Hypothalamus (tissue), 51 donors: ENCODE results near the gene CSTF2T.
"Not testable (repeated sequence)": the region's sequence is repeated elsewhere in the genome, so short reads cannot be mapped to it uniquely, and the experiment has no call there.

Experiments
- DNase-seq, 51 donors: peaks; one replicate each; lab custom pipeline; 2025; lab: John Stamatoyannopoulos, UW

The CSTF2T gene

DNA sequence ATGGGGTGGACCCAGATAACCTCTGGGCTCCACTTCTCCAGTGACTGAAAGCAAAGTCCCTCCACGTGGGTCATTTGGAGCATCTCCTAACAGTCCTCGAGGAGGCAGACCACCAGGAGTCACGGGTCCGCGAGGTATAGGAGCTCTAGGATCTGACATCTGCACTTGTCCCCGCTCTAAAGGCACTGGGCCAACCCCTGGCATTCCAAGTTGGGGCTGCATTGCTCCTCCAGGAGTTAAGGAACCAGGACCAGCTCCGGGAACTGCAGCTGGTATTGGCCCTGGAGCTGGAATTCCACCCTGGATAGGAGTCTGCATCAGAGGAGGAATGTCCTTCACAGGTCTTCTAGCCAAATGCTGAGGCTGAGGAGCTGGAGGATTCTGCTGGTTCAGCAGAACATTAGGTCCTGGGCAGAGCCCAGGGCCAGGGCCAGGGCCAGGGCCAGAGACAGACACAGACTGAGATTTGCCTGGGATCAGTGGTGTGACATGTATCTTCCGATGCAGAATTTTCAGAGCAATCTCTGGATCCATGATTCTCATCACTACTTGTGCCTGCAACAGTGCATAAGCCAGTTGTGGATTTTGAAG is 827 bp downstream of the CSTF2T start:
- DNase-seq, result peak in 1 of 51 donors; percentile 2

DNA sequence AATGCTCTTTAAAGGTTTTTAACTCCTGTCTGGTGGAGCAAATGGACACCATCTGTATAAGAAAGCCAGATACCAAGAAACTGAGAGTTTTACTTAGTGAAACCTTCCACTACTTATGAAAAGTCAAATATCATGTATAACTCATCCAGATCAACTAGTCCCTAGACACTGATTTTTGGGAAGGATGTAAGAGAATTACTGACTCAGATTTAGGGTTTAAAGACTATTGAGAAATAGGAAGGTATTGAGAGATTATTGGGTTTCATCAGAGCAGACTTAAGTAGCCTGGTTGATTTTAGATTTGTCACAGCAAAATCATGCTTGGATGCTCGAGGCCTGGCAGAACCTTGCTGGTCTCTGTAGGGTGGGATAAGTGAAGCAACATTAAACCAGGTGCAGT is 3.1 kb downstream of the CSTF2T start:
- DNase-seq, result no peak

DNA sequence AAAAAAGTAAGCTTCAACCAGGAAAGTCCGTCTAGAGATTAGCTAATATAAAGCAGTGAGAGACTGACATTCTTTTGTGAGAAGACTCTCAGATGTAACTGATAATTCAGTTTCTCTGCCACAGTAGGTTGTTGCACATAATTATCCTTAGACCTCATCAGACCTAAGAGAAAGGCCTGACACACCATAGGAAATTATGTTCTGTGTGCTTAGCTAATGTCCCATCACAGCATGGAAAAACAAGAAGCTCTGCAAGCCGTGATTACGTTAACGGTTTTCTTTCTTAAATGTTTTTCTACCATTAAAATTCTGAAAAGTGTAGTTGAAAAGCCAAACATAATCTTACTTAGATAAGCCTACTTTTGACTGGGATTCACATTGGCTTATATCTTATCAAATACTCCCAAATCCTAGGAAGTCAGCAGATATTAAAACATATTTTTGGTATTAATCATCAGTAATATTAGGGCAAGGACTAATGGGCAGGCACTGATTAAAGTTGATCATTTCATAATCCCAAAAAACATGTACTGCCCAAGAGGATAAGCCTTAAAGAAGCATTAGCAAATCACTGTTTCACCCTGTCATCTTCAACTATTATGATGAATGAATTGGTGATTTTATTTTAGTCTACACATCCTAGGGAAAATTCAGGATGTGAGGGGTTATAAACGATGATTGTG is 5.2 kb downstream of the CSTF2T start:
- DNase-seq, result no peak

DNA sequence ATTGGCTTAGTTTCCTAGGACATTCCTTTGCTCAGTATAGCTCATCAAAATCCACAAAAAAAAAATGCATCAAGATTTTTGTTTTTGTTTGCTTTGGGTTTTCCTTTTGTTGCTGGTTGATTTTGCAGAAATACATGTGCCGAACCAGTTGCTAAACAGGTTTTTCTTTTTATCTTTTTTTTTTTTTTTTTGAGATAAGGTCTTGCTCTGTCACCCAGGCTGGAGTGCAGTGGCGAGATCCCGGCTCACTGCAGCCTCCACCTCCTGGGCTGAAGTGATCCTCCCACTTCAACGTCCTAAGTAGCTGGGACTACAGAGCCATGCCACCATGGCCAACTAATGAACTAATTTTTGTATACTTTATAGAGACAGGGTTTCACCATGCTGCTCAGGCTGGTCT is 8.3 kb downstream of the CSTF2T start:
- DNase-seq, result no peak

DNA sequence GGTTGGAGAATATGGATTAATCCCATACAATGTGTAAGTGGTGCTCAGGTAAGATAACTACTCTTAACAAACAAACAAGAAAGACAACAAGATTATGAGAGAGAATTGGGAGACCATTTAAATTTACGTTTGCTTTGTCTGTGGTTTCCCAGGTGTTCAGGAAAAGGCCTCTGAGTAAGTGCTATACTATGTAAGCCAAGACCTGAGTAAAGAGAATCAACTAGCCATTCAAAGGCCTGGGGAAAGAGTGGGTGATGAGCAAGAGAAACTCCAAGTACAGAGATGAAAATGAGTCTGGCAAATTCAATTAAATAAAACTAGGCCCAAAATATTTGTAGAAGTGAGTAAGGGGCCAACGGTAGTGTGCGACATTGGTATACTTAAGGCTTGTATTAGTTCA is 9.9 kb downstream of the CSTF2T start:
- no peak for DNase-seq

DNA sequence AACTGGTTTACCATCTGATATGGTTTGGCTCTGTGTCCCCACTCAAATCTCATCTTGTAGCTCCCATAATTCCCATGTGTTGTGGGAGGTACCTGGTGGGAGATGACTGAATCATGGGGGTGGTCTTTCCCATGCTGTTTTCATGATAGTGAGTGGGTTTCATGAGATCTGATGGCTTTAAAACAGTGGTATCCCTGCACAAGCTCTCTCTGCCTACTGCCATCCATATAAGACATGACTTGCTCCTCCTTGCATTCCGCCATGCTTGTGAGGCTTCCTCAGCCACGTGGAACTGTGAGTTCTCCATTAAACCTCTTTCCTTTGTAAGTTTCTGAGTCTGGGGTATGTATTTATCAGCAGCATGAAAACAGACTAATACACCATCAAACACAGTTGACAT is 10.6 kb downstream of the CSTF2T start:
- DNase-seq, result not testable (repeated sequence)

DNA sequence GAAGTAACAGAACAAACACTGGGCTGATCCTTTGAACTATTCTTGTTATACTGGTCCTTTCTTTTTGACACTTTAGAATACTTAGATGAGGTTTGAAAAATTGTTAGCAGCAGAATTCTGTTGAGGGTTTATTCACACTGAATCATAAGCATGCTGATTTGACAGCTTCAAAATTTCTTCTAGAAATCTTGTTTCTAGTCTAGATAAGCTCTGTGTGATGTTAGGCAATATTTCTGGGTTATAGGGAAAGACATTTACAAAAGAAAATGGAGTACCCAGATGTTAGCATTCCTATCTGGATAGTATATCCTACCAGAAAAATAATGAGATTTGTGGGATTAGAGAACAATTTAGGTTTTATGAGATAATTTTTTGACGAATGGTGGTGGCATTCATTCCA is 12.1 kb downstream of the CSTF2T start:
- no peak for DNase-seq

DNA sequence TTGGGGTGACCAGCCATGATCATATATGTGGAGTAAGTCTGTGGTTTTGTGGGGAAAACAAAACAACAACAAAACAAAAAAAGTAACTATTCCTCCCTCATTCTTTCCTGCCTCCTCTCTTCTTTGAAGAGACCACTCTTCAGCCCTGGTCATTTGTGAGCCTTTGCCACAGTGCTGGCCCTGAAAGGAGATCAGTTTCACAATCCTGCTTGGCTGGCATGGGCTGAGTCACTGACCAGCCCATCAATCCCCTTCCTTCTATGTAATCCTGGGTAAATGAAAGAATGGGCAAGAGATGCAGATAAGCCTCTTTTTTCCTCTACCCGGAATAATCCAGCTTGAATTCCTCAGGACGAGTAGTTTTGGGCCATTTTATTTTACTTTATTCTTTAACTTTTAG is 13.6 kb downstream of the CSTF2T start:
- no peak for DNase-seq

DNA sequence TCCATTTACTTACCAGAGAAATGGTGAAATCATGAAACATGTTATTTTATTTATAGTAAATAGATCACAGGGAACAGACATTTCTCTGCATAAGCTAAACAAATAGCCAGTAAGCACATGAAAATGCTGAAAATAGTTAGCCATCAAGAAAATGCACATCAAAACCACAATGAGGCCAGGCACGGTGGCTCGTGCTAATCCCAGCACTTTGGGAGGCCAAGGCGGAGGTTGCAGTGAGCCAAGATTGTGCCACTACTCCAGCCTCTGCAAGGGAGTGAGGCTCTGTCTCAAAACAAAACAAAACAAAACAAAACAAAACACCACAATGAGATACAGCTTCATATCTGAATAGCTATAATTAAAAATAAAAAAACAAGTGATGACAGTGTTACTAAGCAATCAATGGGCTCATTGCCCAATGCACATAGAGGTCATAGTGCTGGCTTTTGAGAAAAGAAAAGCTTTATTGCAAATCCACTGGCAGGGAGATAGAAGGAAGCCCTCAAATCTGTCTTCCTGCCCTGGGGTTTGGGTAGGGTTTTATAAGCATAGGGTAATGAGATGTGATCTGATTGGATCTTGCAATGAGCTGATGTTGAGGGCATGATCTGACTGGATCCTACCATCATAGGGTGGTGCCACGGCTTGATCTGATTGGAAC is 16.2 kb downstream of the CSTF2T start:
- no peak for DNase-seq

DNA sequence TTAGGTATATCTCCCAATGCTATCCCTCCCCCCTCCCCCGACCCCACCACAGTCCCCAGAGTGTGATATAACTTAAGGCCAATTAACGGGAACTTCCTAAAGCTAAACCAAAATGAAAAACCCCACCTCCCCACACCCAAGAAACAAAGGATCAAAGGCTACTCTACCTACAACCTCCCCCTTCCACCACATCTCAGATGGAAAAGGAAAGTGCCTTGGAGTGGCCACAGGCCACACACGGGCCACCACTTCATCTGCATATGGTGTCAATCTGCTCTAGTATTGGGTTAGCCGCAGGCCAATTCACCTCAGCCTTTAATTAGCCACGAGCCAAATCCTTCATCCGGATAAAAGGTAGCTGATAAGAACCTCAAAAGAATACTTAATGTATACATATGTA is 19.6 kb downstream of the CSTF2T start:
- DNase-seq, result no peak

DNA sequence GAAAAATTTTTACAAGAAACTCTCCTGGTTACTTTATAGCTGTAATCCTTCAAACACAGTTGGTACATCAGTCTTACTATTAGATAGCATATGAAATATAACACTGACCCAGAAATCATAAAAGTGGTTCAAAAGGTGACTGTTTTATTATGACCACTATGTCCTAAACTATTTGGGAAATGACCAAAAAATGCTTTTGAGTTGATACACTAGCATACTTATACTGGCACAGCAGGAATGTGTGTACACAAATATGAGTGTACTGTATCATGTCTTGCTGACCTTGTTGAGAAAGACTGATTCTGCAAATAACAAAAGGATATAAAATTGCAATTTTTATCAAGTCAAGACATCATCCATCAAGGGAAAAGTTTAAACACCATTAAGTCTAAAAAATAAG is 24.3 kb downstream of the CSTF2T start:
- DNase-seq, result no peak

DNA sequence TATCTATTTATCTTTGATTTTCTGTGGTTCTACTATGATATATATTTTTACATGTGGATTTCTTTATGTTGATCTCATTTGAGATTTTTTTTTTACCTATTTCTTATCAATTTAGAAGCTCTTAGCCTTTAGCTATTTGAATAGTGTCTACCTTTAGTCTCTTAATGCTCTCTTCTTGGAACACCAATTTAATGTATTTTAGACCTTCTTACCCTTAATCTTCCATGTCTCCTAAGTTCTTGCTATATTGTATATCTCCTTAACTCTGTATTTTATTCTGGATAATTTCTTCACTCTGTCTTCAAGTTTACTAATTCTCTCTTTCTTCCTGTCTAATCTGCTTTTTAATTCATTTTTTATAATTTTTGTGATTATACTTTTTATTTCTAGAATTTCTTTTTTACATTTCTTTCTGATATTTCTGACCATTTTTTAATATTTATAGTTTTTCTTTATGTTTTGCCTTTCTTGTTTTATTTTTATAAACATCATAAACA is 27.3 kb downstream of the CSTF2T start:
- no peak for DNase-seq

DNA sequence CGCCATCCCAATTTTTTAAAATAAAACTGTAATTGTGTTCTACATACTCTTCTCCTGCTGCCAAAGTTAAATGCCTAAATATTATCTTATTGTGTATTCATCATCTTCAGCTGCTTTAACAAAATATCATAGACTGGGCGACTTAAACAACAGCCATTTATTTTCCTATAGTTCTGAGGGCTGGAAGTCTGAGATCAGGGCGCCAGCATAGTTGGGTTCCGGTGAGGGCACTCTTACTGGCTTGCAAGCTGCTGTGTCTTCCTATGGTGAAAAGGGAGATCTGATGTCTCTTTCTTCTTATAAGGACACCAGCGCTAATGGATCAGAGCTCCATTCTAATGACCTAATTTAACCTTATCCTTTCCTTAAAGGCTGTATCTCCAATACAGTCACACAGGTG is 30.4 kb downstream of the CSTF2T start:
- DNase-seq, result no peak

DNA sequence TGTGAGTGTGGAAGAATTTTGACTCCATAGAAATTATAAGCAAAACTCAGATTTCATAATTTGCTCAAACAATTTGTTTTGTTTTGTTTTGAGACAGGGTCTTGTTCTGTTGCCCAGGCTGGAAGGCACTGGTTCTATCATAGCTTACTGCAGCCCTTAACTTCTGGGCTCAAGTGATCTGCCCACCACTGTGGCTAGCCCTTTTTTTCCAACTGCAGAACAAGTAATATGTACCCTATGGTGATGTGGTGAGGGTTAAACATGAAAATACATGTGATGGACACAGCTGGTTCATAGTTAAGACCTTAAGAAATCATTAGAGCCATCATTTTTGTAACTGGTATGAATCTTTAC is 31.1 kb downstream of the CSTF2T start:
- no peak for DNase-seq

DNA sequence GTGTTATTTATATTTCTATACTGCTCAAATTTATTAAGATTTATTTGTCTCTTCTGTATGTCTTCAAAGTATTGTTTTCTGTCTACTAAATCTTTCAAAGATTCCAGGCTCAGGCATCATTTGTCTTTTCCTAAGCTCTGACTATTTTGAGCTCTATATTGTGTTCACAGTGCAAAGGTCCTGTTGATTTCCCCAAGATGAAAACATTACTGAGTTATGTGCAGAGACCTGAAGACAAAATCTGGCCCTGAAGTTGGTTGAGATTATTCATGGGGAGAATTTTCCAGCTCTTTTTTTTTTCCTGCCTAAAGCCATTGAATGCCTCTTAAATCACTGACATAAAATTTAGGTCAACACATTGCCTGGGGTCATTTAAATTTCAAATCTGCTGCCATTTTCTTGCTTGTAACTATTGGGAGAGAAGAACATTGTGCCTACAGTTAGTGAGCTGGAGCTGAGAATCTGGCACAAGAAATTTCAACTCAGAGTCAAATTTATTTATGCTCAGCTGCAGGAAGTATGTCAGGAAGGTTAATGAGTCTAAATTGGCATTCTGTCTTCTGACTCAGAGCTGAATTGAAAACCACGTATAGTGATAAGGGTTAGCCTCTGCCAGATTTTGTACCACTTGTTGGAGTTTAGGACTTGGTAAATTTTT is 31.6 kb downstream of the CSTF2T start:
- DNase-seq, result no peak

DNA sequence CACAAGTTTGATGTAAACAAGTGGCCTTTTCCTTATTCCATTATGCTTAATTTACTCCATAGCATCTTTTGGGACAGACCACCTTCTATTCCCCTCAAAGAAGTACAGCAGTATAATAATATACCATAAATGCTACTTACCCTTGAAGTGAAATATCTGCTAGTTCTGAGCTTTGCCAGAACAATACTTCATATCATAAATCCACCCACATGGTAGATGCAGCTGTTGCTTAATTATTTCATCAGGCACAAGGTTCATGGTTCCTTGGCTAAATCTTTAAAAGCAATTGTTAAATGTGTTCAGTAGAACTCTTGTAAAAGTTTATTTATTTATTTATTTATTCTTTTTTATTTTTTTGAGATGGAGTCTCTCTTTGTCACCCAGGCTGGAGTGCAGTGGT is 32.9 kb downstream of the CSTF2T start:
- no peak for DNase-seq

DNA sequence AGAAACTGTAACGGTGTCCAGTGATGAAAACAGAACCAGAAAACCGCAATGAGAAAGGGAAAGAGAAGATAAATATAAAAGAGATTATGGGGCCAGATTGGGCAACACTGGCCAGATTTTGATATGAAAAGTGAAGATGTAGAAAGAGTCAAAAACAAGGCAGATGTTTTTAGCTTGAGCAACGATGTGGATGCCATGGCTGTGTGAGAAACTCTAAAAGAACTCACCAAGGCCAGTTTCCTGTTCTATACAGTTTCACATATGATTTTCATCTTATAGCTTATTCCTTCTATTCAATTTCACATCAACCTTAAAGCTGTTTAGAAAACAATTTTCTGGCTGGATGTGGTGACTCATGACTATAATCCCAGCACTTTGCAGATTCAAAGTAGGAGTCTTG is 36.3 kb downstream of the CSTF2T start:
- DNase-seq, result no peak

DNA sequence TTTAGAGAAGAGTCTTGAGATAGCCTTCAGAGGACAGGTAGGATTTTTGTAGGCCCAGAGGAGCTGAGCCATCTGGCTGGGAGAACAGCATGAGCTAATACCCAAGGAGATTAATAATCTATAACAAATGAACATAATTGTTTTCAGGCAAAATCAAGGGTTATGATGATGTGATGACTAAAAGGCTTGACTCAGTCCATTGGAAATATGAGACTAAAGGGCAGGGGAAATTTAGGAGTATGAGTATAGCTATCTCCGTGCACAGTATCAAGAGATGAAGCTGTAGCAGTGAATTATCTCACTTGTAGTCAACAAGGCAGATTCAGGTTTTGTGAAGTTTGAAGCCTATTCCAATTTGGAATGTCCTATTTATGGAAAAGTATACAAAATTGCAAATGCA is 40.1 kb downstream of the CSTF2T start:
- DNase-seq, result no peak

DNA sequence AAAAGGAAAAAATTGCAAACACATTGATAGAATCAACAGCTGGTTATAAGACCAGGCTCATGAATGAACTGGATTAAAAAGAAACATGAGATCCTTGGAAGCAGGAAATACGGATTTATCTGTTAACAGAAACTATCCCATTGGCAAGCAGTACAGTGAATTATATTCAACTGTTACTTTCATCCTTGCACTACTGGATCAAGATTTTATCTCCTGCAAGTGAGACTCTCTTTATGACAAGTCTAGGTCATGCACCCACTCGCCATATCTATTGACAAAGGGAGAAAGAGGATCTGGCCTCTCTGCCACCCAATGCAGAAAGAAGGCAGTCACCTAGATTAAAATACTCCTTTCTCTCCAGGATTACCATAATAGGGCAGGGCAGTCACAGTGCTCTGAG is 41.4 kb downstream of the CSTF2T start:
- DNase-seq, result no peak

DNA sequence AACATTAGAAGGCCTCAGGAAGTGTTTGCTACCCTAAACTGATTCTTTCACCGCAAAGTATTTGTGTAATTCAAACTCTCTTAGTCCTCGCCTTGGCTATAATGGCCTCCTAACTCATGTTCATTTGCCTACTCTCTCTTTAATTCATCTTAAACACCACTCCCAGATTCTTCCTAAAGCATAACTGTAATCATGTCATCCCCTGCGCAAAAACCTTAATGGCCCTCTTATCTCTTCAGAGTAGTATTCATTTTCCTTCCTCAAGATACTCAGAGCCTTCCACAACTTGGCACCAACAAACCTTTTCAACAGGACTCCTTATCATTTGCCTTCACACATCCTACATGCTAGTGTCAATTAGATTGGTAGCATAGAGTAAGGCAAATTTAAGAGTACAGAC is 42.9 kb downstream of the CSTF2T start:
- no peak for DNase-seq

DNA sequence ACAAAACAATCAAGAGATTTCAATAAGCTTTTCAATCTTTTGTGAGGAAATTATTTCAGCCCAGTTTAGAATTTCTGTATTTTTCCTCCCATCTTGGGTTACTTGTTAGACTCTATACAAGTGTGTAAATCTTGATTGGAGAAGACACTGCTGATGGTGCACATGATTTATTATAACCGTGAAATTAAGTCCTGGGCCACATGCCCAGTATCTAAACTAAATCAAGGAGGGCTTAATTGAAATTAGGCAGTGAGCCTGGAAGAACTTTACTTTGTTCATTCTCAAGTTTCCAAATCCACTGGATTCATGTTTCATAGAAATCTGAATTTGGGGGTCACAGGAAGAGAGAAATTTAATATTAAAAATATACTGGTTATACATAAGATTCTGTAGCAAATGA is 44.5 kb downstream of the CSTF2T start:
- no peak for DNase-seq

DNA sequence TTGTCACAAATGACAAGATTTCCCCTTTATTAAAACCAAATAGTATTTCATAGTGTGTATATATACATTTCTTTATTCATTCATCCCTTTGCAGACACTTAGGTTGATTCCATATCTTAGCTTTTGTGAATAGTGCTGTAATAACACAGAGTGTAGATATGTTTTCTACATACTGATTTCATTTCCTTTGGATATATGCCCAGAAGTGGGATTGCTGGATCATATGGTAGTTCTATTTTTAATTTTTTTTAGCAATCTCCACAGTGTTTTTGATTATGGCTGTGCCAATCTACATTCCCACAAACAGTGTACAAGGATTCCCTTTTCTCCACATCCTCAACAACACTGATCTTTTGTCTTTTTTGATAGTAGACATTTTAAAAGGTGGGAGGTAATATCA is 46.4 kb downstream of the CSTF2T start:
- DNase-seq, result no peak
